HG03469 (cell line): ENCODE measurements around the gene PTPRK.

ENCODE experiments used
- ATAC-seq: cut with Tn5 transposase; IDR thresholded peaks from one replicate; pipeline ENCODE4 v1.9.1; 2021; ENCODE audit warnings: mild to moderate bottlenecking, moderate library complexity, moderate number of reproducible peaks; ENCODE audit not compliant: unreplicated experiment

The PTPRK gene

DNA sequence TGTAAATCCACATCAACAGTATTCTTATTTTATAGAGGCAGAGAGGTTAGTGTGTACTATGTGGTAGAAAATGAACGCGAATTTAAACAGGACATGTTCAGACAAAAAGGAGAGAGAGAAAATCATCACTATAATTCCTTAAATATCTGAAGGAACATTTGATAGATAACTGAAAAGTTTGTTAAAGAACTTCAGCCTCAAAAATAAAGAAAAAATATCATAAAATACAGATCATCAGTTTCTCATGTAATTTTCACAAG, 169.2 kb downstream of the PTPRK start:
- ATAC-seq: no peak

- ATAC-seq: no peak
These were observed 169.8 kb downstream of the PTPRK start for GRCh38 chr6:128350416-128351254.

GRCh38 chr6:128347123-128347522, 173.3 kb downstream of the PTPRK start:
- no peak for ATAC-seq

GRCh38 chr6:128346569-128346968, 173.8 kb downstream of the PTPRK start:
- ATAC-seq: no peak

DNA sequence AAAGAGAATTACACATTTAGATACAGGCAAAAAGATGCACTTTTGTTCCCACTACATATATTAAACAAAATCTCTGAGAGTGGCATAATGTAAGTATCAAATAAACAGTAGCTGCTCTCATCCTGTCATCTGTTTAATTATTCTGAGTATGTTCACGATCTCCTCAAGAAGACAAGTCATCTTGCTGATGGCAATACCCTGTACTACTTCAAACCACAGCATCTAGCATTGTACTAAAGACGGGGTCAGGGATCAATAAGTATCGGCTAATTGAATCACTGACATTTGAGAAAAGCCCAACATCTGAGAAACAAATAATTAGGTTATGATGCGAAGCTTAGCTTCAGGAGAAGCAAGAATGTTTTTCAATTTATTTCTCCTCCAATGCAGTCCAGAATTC, 175.1 kb downstream of the PTPRK start:
- no peak for ATAC-seq

- ATAC-seq: no peak
These were observed 176.7 kb downstream of the PTPRK start for GRCh38 chr6:128343706-128344105.

- no peak for ATAC-seq
These were observed 180.6 kb downstream of the PTPRK start for GRCh38 chr6:128339635-128340450.

DNA sequence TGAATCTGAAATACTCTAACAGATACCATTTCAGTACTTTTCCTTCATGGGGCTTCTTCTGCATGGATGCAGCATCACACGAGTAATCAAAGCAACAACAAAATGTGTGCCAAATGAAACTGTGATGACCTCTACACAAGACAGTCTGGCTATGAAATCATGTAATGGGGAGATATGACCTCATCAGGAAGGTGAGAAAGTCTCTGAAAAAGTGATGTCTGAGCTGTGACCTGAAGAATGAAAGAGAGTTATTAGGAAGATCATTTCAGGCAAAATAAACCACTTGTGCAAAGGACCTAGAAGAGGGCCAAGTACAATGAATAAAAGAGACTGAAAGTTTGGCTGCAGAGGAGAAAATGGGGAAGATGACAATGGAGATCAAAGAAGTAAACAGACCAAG, 182.8 kb downstream of the PTPRK start:
- ATAC-seq: no peak

GRCh38 chr6:128336436-128337095, 183.8 kb downstream of the PTPRK start:
- no peak for ATAC-seq

DNA sequence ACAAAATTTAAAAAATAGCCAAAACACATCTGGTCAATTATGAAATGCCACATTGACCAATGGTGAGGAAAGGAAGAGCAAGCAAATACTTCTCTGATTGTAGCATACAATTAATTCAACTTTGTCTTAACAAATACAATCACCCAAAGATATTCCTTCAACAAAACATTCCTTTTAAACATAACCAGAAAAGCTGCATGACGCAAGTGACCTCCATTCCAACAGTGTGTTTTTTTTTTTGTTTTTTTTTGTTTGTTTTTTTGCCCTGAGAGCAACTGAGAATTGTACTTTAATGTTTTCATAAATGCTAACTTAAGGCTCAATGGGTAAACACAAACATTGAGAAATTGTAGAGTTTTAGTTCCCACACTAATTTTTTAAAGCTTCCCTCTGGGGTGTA, 184.4 kb downstream of the PTPRK start:
- ATAC-seq: no peak

DNA sequence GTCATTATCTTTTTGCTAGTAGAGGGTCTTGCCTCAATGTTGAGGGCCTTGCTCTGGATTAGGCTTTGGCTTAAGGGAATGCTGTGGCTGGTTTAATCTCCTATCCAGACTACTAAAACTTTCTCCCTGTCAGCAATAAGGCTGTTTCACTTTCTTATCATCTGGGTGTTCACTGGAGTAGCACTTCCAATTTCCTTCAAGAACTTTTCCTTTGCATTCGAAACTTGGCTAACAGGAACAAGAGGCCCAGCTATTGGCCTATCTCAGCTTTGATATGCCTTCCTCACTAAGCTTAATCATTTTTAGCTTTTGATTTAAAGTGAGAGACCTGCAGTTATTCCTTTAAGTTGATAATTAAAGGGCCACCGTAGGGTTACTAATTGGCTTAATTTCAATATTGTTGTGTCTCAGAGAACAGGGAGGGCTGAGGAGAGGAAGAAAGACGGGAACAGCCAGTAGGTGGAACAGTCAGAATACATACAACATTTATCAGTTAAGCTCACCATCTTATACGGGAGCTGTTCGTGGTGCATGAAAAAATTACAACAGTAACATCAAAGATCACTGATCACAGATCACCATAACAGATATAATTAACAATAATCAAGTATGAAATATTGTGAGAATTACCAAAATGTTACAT, 186.7 kb downstream of the PTPRK start:
- no peak for ATAC-seq

DNA sequence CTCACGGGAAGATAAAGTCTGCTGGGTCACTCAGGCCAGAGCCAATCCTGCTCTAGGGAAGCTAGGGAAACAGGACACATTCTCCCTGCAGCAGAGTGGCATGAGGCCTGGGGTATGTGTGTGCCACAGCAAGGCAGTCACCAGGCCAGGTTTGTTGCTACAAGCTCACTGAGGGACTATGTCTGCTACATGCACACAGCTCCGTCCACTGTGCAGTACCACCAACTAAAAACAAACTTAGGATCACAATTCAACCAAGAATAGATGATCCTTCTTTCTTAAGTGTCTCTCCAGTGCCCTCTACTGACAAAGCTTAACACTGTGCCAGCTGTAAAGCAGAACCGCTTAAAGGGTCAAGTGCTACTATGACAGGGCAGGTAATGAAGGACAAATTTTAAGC, 192.5 kb downstream of the PTPRK start:
- peak; percentile 75 for ATAC-seq

- no peak for ATAC-seq
These were observed 197.4 kb downstream of the PTPRK start for GRCh38 chr6:128323011-128323410.

GRCh38 chr6:128319946-128320345, 200.5 kb downstream of the PTPRK start:
- ATAC-seq: no peak

- no peak for ATAC-seq
These were observed 201.2 kb downstream of the PTPRK start for GRCh38 chr6:128319157-128319556.

DNA sequence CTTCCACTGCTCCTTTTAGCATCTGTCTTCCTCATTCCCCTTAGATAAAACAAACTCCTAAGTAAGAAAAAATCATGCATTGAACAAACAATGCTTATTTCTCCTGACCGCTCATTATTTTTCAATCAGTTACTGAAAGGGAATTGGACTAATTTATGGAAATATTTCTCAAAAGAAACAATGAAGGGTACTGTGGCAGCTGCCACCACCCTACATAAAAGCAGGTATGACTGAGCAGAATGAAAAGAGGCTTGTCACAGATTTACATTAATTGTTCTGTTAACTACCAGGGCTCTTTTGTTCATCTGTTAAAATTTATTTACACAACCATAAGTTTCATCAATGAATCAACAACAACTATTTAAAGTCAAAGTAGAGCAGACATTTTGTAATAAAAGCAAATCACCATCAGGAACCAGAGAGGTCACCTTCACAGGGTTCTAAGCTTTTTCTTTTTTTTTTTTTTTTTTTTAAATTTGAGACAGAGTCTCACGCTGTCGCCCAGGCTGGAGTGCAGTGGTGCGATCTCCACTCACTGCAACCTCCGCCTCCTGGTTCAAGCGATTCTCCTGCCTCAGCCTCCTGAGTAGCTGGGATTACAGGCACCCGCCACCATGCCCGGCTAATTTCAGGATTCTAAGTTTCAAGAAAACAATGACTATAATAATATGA, 204.0 kb downstream of the PTPRK start:
- ATAC-seq: no peak

DNA sequence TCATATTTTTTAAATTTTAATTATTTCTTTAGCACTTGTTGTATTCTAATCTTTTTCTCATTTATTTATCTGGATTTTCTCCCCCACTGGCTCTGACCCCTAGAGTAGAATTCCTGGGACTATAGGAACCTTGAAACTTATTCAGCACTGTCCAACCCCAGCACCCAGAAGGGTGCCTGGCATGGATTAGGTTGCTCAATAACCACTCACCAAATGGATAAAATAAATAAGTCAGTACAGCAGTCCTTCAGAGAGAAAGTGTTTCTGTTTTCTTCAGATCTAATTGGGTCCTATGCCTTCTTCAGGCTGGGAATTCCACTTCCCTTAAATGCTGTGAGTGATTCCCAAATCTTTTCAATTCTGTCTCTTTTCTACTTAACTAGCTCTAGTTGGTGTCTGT, 206.2 kb downstream of the PTPRK start:
- no peak for ATAC-seq

GRCh38 chr6:128311944-128312570, 208.3 kb downstream of the PTPRK start:
- ATAC-seq: no peak

DNA sequence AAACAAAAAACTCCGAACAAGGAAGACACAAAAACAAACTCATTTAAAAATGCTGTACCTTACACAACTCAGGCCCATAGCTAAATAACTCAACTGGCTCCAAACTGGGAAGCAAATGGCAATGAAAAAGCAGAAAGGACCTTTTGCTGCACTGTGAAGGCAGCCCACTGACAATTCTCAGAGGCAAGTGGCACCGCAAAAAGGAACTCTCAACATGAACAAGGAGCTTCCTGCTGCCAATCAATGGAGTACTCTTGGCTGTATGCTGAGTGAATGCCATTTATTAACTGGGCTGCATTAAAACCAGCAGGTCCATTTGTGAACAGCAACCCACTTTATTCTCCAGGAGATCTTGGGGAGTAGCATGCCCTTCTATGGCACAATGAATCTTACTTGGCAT, 209.9 kb downstream of the PTPRK start:
- no peak for ATAC-seq

GRCh38 chr6:128307671-128308070, 212.7 kb downstream of the PTPRK start:
- ATAC-seq: no peak
